GM18502 (cell line): ENCODE results near the gene TRAPPC6A.
A peak's percentile ranks its signal among the peaks of the same experiment; 100 is the strongest.

Source experiments
- ATAC-seq: cut with Tn5 transposase; IDR thresholded peaks from one replicate; pipeline ENCODE4 v1.9.1; 2021; ENCODE audit warnings: mild to moderate bottlenecking; ENCODE audit not compliant: unreplicated experiment, poor library complexity

TRAPPC6A gene, protein sequence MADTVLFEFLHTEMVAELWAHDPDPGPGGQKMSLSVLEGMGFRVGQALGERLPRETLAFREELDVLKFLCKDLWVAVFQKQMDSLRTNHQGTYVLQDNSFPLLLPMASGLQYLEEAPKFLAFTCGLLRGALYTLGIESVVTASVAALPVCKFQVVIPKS

GRCh38 chr19:45177817-45178261 is at the start of gene TRAPPC6A:
TSS of gene TRAPPC6A (minus strand) at chr19:45178237. CDS start at chr19:45178218, 19 bp downstream.
- peak; percentile 13 for ATAC-seq

- no peak for ATAC-seq
These were observed 46.6 kb upstream of the TRAPPC6A start for GRCh38 chr19:45224645-45225044.

GRCh38 chr19:45223879-45224278 is 45.8 kb upstream of the TRAPPC6A start:
- ATAC-seq = no peak

GRCh38 chr19:45222724-45223123 is 44.7 kb upstream of the TRAPPC6A start:
- no peak for ATAC-seq

DNA sequence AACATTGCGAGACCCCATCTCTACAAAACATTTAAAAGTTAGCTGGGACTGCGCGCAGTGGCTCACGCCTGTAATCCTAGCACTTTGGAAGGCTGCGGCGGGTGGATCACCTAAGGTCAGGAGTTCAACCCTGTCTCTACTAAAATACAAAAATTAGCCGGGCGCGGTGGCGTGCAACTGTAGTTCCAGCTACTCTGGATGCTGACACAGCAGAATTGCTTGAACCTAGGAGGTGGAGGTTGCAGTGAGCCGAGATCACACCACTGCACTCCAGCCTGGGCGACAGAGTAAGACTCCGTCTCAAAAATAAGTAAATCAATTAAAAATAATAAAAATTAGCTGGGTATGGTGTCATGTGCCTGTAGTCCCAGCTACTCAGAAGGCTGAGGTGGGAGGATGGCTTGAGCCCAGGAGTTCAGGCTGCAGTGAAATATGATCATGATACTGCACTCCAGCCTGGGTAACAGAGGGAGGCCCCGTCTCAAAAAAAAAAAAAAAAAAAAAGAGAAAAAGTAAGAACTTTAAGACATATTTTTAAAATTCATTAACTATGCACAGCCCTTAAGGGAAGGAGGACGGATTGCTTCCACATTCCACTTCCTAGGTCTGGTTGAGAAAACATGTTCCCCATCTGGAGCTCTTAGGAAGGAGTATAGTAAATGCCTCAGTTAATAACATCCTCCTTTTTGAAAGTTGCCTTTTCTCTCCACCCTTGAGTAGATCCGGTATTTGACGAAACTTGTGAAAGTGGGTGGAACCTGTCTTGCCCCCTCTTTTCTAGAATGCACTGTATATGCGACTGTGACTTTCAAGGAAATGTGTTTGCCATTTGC is 41.1 kb upstream of the TRAPPC6A start:
- ATAC-seq = no peak

DNA sequence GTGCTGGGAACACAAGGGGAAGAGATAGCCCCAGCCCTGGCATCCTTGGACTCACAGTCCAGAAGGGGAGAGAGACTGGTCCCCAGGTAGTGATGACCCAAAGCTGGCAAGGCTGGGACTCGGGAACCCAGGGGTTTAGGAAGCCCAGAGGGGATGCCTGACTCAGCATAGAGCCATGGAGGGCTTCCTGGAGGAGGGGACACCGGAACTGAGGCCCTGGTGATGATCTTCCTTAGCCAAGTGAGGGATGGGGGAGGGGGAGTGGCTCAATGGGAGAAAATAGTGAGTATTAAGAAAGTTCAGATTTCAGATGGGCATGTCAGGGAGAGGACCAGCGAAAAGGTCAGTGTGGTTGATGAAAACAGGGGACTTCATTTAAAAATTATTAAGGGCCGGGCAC is 40.4 kb upstream of the TRAPPC6A start:
- ATAC-seq = no peak

- ATAC-seq = no peak
These were observed 39.9 kb upstream of the TRAPPC6A start for GRCh38 chr19:45217957-45218334.

DNA sequence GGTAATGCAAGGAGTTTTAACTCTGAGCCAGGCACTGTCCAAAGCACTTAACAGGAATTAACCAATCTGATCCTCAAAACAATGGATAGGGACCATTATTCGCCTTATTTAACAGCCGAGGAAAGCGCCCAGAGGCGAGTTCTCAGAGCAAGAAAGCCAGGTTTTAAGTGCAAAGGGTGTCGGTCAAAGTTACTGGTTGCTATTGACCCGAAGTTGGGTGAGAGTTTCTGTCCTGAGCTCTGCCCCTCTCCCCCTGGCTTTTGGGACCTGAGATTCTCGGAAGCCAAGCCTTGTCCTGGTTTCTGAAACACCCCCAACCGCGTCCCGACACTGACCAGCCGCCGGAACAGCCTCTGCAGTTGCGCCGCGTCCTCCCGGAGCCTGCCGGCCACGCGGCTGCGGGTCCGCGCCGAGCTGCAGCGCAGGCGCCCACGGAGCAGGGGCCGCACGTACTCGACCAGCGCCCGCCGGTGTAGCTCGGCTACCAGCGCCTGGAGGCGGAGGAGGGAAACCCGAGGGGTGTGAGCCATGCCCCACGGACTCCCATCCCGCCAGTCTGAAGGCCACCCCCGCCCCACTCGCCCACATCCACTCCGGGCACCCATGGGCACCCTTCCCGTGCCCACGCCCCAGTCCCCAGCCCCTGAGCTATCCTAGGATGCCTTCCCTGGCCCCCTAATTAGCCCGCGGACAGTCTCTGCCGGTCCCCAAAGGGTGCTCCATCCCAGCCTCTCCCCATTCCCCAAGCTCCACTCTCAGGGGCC is 39.3 kb upstream of the TRAPPC6A start:
- no peak for ATAC-seq

- no peak for ATAC-seq
These were observed 38.6 kb upstream of the TRAPPC6A start for GRCh38 chr19:45216667-45217066.

DNA sequence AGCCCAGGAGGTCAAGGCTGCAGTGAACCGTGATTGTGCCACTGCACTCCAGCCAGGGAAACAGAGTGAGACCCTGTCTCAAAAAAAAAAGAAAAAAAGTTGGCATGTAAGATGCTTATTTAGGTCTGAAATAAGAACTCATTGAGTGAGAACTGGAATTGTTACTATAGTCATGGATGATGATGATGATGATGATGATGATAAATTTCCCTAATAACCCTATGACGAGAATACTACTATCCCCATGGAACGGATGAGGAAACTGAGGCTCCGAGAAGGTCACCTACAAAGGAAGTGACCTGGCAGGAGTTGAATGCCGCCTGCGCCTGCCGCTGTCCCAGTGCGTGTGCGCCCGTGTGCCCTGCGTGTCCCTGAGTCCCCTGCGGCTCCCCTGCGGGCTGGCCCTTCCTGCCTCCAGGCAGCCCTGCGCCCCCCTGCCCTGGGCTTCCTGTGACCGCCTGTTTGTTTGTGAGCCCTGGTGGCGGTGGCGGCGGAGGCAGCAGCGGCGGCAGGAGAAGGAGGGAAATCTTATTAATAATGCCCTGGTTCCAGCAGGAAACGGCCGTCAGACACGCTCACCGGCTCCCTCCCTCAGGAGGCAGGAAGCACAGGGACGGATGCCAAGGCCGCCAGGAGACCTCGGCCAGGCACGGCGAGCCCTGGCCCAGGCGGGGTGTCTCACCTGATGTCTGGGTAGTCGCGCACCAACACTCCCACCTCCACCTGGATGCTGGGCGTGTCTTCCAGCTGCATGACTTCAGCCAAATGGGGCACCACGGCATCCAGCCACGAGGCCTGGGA is 37.6 kb upstream of the TRAPPC6A start:
- ATAC-seq = no peak

DNA sequence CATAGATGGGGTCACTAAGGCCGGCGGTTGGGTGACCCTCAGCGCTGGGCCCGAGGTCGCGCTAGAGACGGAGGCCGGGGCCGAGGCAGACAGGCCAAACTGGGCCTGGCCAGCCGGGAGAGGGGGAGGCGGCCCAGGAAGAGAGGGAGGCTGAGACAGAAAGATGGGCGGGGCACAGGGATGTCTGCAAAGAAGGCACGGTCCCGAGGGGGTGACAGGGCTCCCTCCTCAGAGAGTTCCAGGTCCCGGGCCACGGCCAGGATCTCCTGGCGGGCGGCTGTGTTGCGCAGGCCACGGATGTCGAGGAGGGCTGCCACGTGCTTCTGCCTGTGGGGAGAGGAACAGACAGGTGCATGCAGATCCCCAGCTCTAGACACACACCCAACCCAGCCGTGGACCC is 35.0 kb upstream of the TRAPPC6A start:
- no peak for ATAC-seq

DNA sequence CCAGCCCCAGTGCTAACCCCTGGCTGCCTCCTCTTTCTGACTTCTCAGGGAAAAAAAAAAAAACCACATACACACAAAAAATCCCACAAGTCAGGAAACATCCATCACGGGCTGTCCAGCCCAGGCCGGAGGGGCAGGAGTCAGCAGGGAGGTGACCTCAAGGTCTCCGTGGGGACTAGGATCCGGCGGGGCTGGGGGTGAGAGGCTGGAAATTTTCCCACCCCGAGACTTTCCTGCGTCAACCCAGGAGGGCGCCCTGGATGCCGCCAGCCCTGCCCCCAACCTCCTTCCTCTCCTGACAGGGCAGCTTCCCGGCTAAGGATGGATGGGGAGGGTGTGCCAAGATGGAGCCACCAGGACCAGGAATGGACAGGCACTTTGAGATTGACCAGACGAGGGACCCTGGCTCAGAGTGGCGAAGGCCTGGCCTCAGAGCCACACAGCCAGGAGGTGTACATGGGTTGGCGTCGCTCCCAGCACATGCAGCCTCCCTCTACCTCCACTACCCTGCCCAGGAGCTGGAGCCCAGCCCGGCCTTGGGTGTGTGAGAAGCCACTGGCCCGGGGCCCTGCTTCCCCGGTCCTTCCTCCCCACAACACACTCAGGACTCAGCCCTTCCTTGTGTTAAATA is 33.8 kb upstream of the TRAPPC6A start:
- no peak for ATAC-seq

- no peak for ATAC-seq
These were observed 28.3 kb upstream of the TRAPPC6A start for GRCh38 chr19:45206328-45206727.

DNA sequence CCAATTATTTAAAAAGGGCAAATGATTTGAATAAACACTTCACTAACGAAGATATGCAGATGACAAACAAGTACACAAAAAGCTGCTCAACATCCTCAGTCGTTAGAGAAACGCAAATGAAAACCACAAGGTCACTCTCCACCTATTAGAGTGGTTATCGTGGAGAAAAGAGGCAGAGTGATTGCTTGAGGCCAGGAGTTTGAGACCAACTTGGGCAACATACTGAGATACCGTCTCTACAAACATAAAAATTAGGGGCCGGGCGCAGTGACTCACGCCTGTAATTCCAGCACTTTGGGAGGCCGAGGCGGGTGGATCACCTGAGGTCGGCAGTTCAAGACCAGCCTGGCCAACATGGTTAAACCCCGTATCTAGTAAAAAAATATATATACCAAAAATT is 27.8 kb upstream of the TRAPPC6A start:
- no peak for ATAC-seq

DNA sequence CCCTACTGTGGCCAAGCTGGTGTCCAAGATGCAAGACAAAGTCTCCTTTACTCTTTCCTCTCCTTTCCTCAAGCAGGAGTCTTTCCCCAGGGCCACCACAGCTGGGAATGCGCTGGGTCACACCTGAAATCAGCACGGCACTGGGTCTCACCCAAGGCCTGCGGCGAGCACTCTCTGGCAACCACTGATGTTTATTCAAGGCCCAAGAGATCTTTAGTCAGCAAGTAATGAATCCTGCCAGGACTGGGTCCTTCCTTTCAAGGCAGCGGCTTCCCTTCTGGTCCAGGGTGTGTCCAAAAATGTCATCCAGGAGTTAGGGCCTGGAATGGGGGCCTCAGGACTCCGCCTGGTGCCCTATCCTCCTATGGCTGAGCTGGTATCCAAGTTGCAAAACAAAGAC is 24.6 kb upstream of the TRAPPC6A start:
- no peak for ATAC-seq

DNA sequence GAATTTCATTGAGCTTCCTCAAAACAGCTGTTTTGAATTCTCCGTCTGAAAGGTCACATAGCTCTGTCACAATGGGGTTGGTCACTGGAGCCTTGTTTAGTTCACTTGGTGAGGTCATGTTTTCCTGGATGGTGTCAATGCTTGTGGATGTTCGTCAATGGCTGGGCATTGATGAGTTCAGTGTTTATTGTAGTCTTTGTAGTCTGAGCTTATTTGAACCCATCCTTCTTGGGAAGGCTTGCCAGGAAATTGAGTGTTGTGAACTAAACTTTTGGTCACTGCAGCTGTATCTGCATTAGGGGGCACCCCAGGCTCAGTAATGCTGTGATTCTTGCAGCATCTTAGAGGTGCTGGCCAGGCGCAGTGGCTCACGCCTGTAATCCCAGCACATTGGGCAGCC is 22.5 kb upstream of the TRAPPC6A start:
- ATAC-seq = no peak

- ATAC-seq = no peak
These were observed 17.7 kb upstream of the TRAPPC6A start for GRCh38 chr19:45195764-45196163.

DNA sequence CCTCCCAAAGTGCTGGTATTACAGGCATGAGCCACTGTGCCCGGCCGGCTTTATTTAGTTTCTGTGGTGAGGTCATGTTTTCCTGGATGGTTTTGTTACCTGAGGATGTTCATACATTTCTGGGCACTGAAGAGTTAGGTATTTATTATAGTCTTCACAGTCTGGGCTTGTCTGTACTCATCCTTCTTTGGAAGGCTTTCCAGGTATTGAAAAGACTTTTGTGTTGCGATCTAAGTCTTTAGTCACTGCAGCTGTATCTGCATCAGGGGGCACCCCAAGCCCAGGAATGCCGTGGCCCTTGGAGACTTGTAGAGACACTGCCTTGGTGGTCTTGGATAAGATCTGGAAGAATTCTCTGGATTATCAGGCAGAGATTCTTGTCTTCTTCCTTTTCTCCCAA is 13.3 kb upstream of the TRAPPC6A start:
- no peak for ATAC-seq

DNA sequence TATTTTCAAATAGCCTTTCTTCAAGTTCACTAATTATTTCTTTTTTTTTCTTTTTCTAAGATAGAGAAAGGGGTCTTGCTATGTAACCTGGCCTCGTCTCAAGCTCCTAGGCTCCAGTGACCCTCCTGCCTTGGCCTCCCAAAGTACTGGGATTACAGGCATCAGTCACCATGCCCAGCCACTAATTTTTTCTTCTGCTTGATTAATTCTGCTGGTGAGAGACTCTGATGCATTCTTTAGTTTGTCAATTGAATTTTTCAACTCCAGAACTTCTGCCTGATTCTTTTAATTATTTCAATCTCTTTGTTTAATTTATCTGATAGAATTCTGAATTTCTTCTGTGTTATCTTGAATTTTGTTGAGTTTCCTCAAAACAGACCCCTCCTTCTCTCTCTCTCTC is 11.9 kb upstream of the TRAPPC6A start:
- ATAC-seq = no peak
